MM.1S (cell line): ENCODE data around the gene CDK2AP2.

Source experiments
- EZH2 ChIP-seq: fragments of 300-600 bp; sonication (generic); optimal IDR thresholded peaks from 2 replicates; pipeline ENCODE3; 2017; ENCODE audit warnings: low read depth, mild to moderate bottlenecking, antibody characterized with exemption, low read length, mixed read lengths
- TF ChIP-seq, protein P1 (sequence below): fragments of 300-600 bp; sonication (generic); IDR thresholded peaks from 2 replicates; pipeline ENCODE4 v1.5.1; 2016; ENCODE audit warnings: antibody characterized with exemption, low read length, mixed read lengths

DNA sequence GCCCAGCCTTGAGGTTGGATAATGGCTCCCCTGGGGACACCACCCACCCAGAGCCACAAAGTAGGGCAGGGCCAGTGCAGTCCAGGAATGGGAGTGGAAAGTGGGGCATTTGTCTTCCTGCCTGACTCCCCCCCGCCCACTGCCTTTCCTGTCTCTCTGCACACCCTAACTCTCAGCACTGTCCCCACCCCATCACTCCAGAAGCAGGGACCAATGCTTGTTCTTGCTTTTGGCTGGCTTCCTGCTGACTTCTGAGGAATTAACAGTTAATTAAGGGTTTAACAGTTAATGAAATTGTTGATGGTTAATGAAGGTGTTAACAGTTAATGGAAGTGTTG, 7.5 kb downstream of the CDK2AP2 start:
- TF ChIP-seq, protein P1, sequence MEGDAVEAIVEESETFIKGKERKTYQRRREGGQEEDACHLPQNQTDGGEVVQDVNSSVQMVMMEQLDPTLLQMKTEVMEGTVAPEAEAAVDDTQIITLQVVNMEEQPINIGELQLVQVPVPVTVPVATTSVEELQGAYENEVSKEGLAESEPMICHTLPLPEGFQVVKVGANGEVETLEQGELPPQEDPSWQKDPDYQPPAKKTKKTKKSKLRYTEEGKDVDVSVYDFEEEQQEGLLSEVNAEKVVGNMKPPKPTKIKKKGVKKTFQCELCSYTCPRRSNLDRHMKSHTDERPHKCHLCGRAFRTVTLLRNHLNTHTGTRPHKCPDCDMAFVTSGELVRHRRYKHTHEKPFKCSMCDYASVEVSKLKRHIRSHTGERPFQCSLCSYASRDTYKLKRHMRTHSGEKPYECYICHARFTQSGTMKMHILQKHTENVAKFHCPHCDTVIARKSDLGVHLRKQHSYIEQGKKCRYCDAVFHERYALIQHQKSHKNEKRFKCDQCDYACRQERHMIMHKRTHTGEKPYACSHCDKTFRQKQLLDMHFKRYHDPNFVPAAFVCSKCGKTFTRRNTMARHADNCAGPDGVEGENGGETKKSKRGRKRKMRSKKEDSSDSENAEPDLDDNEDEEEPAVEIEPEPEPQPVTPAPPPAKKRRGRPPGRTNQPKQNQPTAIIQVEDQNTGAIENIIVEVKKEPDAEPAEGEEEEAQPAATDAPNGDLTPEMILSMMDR, result no peak
- TF ChIP-seq EZH2, result no peak
